Loucy (cell line): ENCODE results near the gene DDX20.

Source experiments
- H2AFZ ChIP-seq: fragments of 200-600 bp; sonication (generic); 2 replicates; pipeline ENCODE4 v1.6.0; 2016; ENCODE audit warnings: antibody characterized with exemption, mild to moderate bottlenecking, low read length, moderate library complexity
- H3F3A ChIP-seq: fragments of 200-600 bp; 2 replicates; pipeline ENCODE4 v1.6.0; 2016; ENCODE audit warnings: antibody characterized with exemption, low read depth, mild to moderate bottlenecking
- H3K27me3 ChIP-seq: fragments of 200-600 bp; sonication (generic); 2 replicates; pipeline ENCODE4 v1.6.1; 2014; ENCODE audit warnings: low read length, mild to moderate bottlenecking; ENCODE audit not compliant: insufficient read depth, poor library complexity, severe bottlenecking
- H3K36me3 ChIP-seq: fragments of 200-600 bp; sonication (generic); 2 replicates; pipeline ENCODE4 v1.6.1; 2016; ENCODE audit warnings: low read length; ENCODE audit not compliant: insufficient read depth
- H3K4me1 ChIP-seq: fragments of 200-600 bp; sonication (generic); 2 replicates; pipeline ENCODE4 v1.5.1; 2014; ENCODE audit warnings: low read length, mild to moderate bottlenecking; ENCODE audit not compliant: insufficient read depth, poor library complexity, severe bottlenecking
- H3K4me2 ChIP-seq: fragments of 200-600 bp; sonication (generic); 2 replicates; pipeline ENCODE4 v1.6.0; 2014; ENCODE audit warnings: antibody characterized with exemption, low read length, low read depth, mild to moderate bottlenecking; ENCODE audit not compliant: poor library complexity, severe bottlenecking
- H3K4me3 ChIP-seq: fragments of 200-600 bp; sonication (generic); 2 replicates; pipeline ENCODE4 v1.5.1; 2014; ENCODE audit warnings: low read length, mild to moderate bottlenecking, mixed read lengths; ENCODE audit not compliant: poor library complexity, severe bottlenecking
- H3K79me2 ChIP-seq: fragments of 200-600 bp; sonication (generic); 2 replicates; pipeline ENCODE4 v1.6.1; 2014; ENCODE audit warnings: low read length; ENCODE audit not compliant: insufficient read depth
- H3K9ac ChIP-seq: fragments of 200-600 bp; sonication (generic); 2 replicates; pipeline ENCODE4 v1.6.0; 2014; ENCODE audit warnings: mild to moderate bottlenecking, low read depth, low read length, moderate library complexity; ENCODE audit not compliant: poor library complexity, severe bottlenecking
- H3K9me2 ChIP-seq: fragments of 200-600 bp; sonication (generic); replicated peaks from 2 replicates; pipeline ENCODE4 v1.6.1; 2016; ENCODE audit warnings: low read depth, low read length, mixed read lengths
- H3K9me3 ChIP-seq: fragments of 200-600 bp; sonication (generic); 2 replicates; pipeline ENCODE4 v1.6.1; 2014; ENCODE audit warnings: mild to moderate bottlenecking, antibody characterized with exemption, low read length, low read depth; ENCODE audit not compliant: insufficient read depth
- H4K20me1 ChIP-seq: fragments of 200-600 bp; sonication (generic); 2 replicates; pipeline ENCODE4 v1.6.0; 2014; ENCODE audit warnings: antibody characterized with exemption, low read length, mild to moderate bottlenecking; ENCODE audit not compliant: insufficient read depth, poor library complexity, severe bottlenecking
- CTCF ChIP-seq: fragments of 200-600 bp; sonication (generic); conservative IDR thresholded peaks from 2 replicates; pipeline ENCODE4 v1.5.1; 2014; ENCODE audit warnings: mild to moderate bottlenecking, antibody characterized with exemption, low read length
- EZH2phosphoT487 ChIP-seq: fragments of 200-600 bp; IDR thresholded peaks from 2 replicates; pipeline ENCODE4 v1.6.1; 2018; ENCODE audit warnings: antibody characterized with exemption, mild to moderate bottlenecking, moderate library complexity, borderline replicate concordance

The DDX20 gene

GRCh38 chr1:111725192-111725591 is 30.5 kb upstream of the DDX20 start:
- no peaks in the 10 kb centered on the region for H4K20me1 ChIP-seq
- H3K4me3 ChIP-seq: no peak overlapping the region
- H3K4me1 ChIP-seq: no peaks in the 10 kb centered on the region

GRCh38 chr1:111727056-111727455 is 28.6 kb upstream of the DDX20 start:
- Histone ChIP-seq H4K20me1 (no peaks in the 10 kb centered on the region), H3K9me3 (no peaks in the 10 kb centered on the region), H3K9me2 (no peaks in the 10 kb centered on the region), H3K4me2 (no peak overlapping the region), H3K4me1 (no peaks in the 10 kb centered on the region), H3K9ac (no peak overlapping the region), H3K36me3 (no peaks in the 10 kb centered on the region), H2AFZ (no peak overlapping the region), H3K27me3 (no peaks in the 10 kb centered on the region), H3K4me3 (no peak overlapping the region), H3F3A (no peaks in the 10 kb centered on the region), H3K79me2 (no peaks in the 10 kb centered on the region)
- TF ChIP-seq CTCF (no peak), EZH2phosphoT487 (no peak)

More at GRCh38 chr1:111725192-111725591, 30.5 kb upstream of the DDX20 start:
- no peaks in the 10 kb centered on the region for H3K36me3 ChIP-seq
- no peak overlapping the region for H2AFZ ChIP-seq
- no peak overlapping the region for H3K9ac ChIP-seq
- no peak overlapping the region for H3K4me2 ChIP-seq
- no peaks in the 10 kb centered on the region for H3K27me3 ChIP-seq
- no peaks in the 10 kb centered on the region for H3F3A ChIP-seq
- H3K79me2 ChIP-seq: no peaks in the 10 kb centered on the region
- no peaks in the 10 kb centered on the region for H3K9me2 ChIP-seq
- TF ChIP-seq CTCF (no peak), EZH2phosphoT487 (no peak)
- no peaks in the 10 kb centered on the region for H3K9me3 ChIP-seq

GRCh38 chr1:111729271-111729921 is 26.3 kb upstream of the DDX20 start:
- H3F3A ChIP-seq: no peaks in the 10 kb centered on the region
- H3K79me2 ChIP-seq: no peaks in the 10 kb centered on the region
- H3K9me2 ChIP-seq: no peaks in the 10 kb centered on the region
- TF ChIP-seq EZH2phosphoT487 (no peak), CTCF (no peak)
- H3K9ac ChIP-seq: no peak overlapping the region
- H3K9me3 ChIP-seq: no peaks in the 10 kb centered on the region
- no peaks in the 10 kb centered on the region for H4K20me1 ChIP-seq
- no peaks in the 10 kb centered on the region for H3K27me3 ChIP-seq
- H3K4me3 ChIP-seq: no peak overlapping the region
- H3K4me2 ChIP-seq: no peak overlapping the region
- H3K36me3 ChIP-seq: no peaks in the 10 kb centered on the region
- no peak overlapping the region for H2AFZ ChIP-seq
- no peaks in the 10 kb centered on the region for H3K4me1 ChIP-seq
